HepG2 (cell line): Measurements from ENCODE around the gene MPIG6B. TPM values are rescaled to one million over a fixed set of nuclear protein-coding genes. Genes with fewer than 3 reads are reported as not detected.

Source experiments
- GATAD2A ChIP-seq: IDR thresholded peaks from 2 replicates; pipeline ENCODE4 v1.6.1; 2016
- HDAC2 ChIP-seq: sonication (generic); formaldehyde crosslinking; IDR thresholded peaks from 2 replicates; pipeline ENCODE4 v1.4.0; 2020; ENCODE audit warnings: missing genetic modification reagents
- HINFP ChIP-seq: sonication (generic); formaldehyde crosslinking; IDR thresholded peaks from 2 replicates; pipeline ENCODE4 v1.4.0; 2020; ENCODE audit warnings: low read depth, mild to moderate bottlenecking, missing genetic modification reagents
- KAT2B ChIP-seq: fragments of 150-350 bp; IDR thresholded peaks from 2 replicates; pipeline ENCODE4 v1.6.1; 2014; ENCODE audit warnings: low read depth, low read length, borderline replicate concordance
- MAZ ChIP-seq, 2 experiments: sonication (generic) in 1 of 2; formaldehyde crosslinking in 1 of 2; IDR thresholded peaks; 2 replicates each; pipeline versions ENCODE4 v1.5.0 to v1.6.1; 2012 to 2020; ENCODE audit warnings: low read depth in 2 of 2, mild to moderate bottlenecking in 2 of 2, borderline replicate concordance in 1 of 2, improper control_type of control experiment in 1 of 2, low read length in 1 of 2, missing genetic modification reagents in 1 of 2, moderate library complexity in 1 of 2
- ONECUT2 ChIP-seq: sonication (generic); formaldehyde crosslinking; IDR thresholded peaks from 2 replicates; pipeline ENCODE4 v1.4.0; 2020; ENCODE audit warnings: missing genetic modification reagents
- SRSF1 ChIP-seq: fragments of 200-400 bp; formaldehyde crosslinking; optimal IDR thresholded peaks from 2 replicates; pipeline ENCODE3; 2017; ENCODE audit warnings: mild to moderate bottlenecking, low read depth, low read length, moderate library complexity
- TOPORS ChIP-seq: sonication (generic); formaldehyde crosslinking; IDR thresholded peaks from 2 replicates; pipeline ENCODE4 v1.8.0; 2023; ENCODE audit warnings: mild to moderate bottlenecking, missing genetic modification reagents
- ZC3H13 ChIP-seq: sonication (generic); formaldehyde crosslinking; IDR thresholded peaks from 2 replicates; pipeline ENCODE4 v1.8.1; 2023; ENCODE audit warnings: mild to moderate bottlenecking, missing genetic modification reagents, moderate library complexity
- ZNF232 ChIP-seq: sonication (generic); formaldehyde crosslinking; IDR thresholded peaks from 2 replicates; pipeline ENCODE4 v1.4.0; 2020; ENCODE audit warnings: missing genetic modification reagents, borderline replicate concordance
- ZNF296 ChIP-seq: sonication (generic); formaldehyde crosslinking; conservative IDR thresholded peaks from 2 replicates; pipeline ENCODE4 v1.5.0; 2020; ENCODE audit warnings: mild to moderate bottlenecking, missing genetic modification reagents
- ZNF317 ChIP-seq: sonication (generic); formaldehyde crosslinking; IDR thresholded peaks from 2 replicates; pipeline ENCODE4 v1.5.0; 2020; ENCODE audit warnings: mild to moderate bottlenecking, missing genetic modification reagents
- ZNF318 ChIP-seq: sonication (generic); formaldehyde crosslinking; IDR thresholded peaks from 2 replicates; pipeline ENCODE4 v1.4.0; 2020; ENCODE audit warnings: mild to moderate bottlenecking, missing genetic modification reagents
- polyA plus RNA-seq, 8 experiments: library from polyadenylated mRNA; depleted of rRNA in 3 of 8; stranded (reverse) in 7 of 8; unstranded in 1 of 8; fragments of >200 nt; fragmentation: Illumina TruSeq in 4 of 8; extraction: Trizol in 4 of 8; gene quantifications; 2 replicates each; pipeline versions ENCODE4 v1.2.1 to v1.2.3, GENCODE V29; 2011 to 2016; ENCODE audit warnings: low read depth in 4 of 8, missing spikeins in 1 of 8, mixed read lengths in 1 of 8; ENCODE audit not compliant: insufficient read depth in 1 of 8
- total RNA-seq, 5 experiments: library from RNA; depleted of rRNA; stranded (reverse); fragments of >200 nt; fragmentation: Illumina TruSeq; extraction: Trizol; gene quantifications; 2 replicates each; pipeline ENCODE4 v1.2.3, GENCODE V29; 2016; ENCODE audit warnings: low read depth in 1 of 5
- TF ChIP-seq, protein P1 (sequence below): IDR thresholded peaks from 2 replicates; pipeline ENCODE4 v1.6.1; 2016
- TF ChIP-seq, protein P2 (sequence below): IDR thresholded peaks from 2 replicates; pipeline ENCODE4 v1.6.1; 2016; ENCODE audit warnings: missing compliant biosample characterization, missing genetic modification reagents, borderline replicate concordance

The MPIG6B gene
- total and polyA plus RNA-seq, 2 of the 13 experiments (the other 11 are each of a cell fraction or from before 2014, with no cell fraction given) = not detected

GRCh38 chr6:31737991-31738979 lies 15.1 kb downstream of the MPIG6B start (continued):
- TF ChIP-seq ZC3H13 (CRISPR knock-in tag) = no peak
- TF ChIP-seq ZNF232 (CRISPR knock-in tag) = no peak
- peak; percentile 94 for TF ChIP-seq HDAC2 (CRISPR knock-in tag)
- TF ChIP-seq SRSF1 = no peak
- TF ChIP-seq GATAD2A (CRISPR knock-in tag) = peak; percentile 88
- TF ChIP-seq ZNF317 (CRISPR knock-in tag) = peak; percentile 55
- no peak for TF ChIP-seq TOPORS (CRISPR knock-in tag)
- peak; percentile 34; the same call in 1 of the 2 replicates for TF ChIP-seq MAZ (IDR thresholded peaks at IDR 0.05; ENCODE audit: borderline replicate concordance, low read depth, low read length)
- TF ChIP-seq MAZ (CRISPR knock-in tag; IDR thresholded peaks at IDR 0.05; ENCODE audit: low read depth) = peak; percentile 79
- no peak for TF ChIP-seq ZNF318 (CRISPR knock-in tag)
- TF ChIP-seq, protein P1, sequence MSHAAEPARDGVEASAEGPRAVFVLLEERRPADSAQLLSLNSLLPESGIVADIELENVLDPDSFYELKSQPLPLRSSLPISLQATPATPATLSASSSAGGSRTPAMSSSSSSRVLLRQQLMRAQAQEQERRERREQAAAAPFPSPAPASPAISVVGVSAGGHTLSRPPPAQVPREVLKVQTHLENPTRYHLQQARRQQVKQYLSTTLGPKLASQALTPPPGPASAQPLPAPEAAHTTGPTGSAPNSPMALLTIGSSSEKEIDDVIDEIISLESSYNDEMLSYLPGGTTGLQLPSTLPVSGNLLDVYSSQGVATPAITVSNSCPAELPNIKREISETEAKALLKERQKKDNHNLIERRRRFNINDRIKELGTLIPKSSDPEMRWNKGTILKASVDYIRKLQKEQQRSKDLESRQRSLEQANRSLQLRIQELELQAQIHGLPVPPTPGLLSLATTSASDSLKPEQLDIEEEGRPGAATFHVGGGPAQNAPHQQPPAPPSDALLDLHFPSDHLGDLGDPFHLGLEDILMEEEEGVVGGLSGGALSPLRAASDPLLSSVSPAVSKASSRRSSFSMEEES = peak; percentile 60; the same call in 1 of the 2 replicates
- TF ChIP-seq ONECUT2 = no peak
- TF ChIP-seq HINFP (CRISPR knock-in tag) = peak; percentile 83
- TF ChIP-seq KAT2B = no peak
- TF ChIP-seq ZNF296 (CRISPR knock-in tag) = no peak
- TF ChIP-seq, protein P2, sequence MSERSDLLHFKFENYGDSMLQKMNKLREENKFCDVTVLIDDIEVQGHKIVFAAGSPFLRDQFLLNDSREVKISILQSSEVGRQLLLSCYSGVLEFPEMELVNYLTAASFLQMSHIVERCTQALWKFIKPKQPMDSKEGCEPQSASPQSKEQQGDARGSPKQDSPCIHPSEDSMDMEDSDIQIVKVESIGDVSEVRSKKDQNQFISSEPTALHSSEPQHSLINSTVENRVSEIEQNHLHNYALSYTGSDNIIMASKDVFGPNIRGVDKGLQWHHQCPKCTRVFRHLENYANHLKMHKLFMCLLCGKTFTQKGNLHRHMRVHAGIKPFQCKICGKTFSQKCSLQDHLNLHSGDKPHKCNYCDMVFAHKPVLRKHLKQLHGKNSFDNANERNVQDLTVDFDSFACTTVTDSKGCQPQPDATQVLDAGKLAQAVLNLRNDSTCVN = no peak
